Esophagus squamous epithelium (tissue), 5 donors: ENCODE data around the gene ATP5F1D. TPM values are rescaled to one million over a fixed set of nuclear protein-coding genes. Genes with fewer than 3 reads are reported as not detected.

Experiments used
- DNase-seq: peaks from one replicate; lab custom pipeline; 2025; lab: John Stamatoyannopoulos, UW
- H3K27ac ChIP-seq, 4 donors: fragments of 200-600 bp; sonication (generic); one replicate each; pipeline ENCODE4 v1.5.1; 2016 to 2019; ENCODE audit warnings: mild to moderate bottlenecking in 1 of 4
- H3K27me3 ChIP-seq, 4 donors: fragments of 200-600 bp; sonication (generic); 1 replicate in 3 of 4; 2 replicates in 1 of 4; pipeline versions ENCODE4 v1.5.1 to v1.6.0; 2017 to 2021; ENCODE audit warnings: antibody characterized with exemption in 1 of 4
- H3K36me3 ChIP-seq, 3 donors: fragments of 200-600 bp; sonication (generic); one replicate each; pipeline ENCODE4 v1.5.1; 2016 to 2019
- H3K4me1 ChIP-seq, 3 donors: fragments of 200-600 bp; sonication (generic); one replicate each; pipeline ENCODE4 v1.5.1; 2017 to 2019
- H3K4me3 ChIP-seq, 4 donors: fragments of 200-600 bp; sonication (generic); 1 replicate in 3 of 4; 2 replicates in 1 of 4; pipeline ENCODE4 v1.5.1; 2016 to 2019; ENCODE audit warnings: mild to moderate bottlenecking in 2 of 4, moderate library complexity in 1 of 4
- H3K9me3 ChIP-seq, 3 donors: fragments of 200-600 bp; sonication (generic); one replicate each; pipeline ENCODE4 v1.5.1; 2016 to 2019
- CTCF ChIP-seq, 6 experiments: fragments of 450-650 bp in 4 of 6; fragments of 200-600 bp in 2 of 6; sonication (generic) in 2 of 6; IDR thresholded peaks; one replicate each; pipeline ENCODE4 v1.5.1; 2016 to 2019; ENCODE audit warnings: antibody characterized with exemption in 6 of 6, mild to moderate bottlenecking in 4 of 6, moderate library complexity in 4 of 6
- POLR2A ChIP-seq, 4 donors: fragments of 450-650 bp; IDR thresholded peaks; one replicate each; pipeline ENCODE4 v1.6.1; 2017; ENCODE audit warnings: antibody characterized with exemption in 4 of 4, mild to moderate bottlenecking in 4 of 4, moderate library complexity in 3 of 4
- WGBS, 2 donors: methylation state at CpG; one replicate each; pipeline ENCODE4 v1.1.5; 2018; 5-methylcytosine and 5-hydroxymethylcytosine counted together
- intact Hi-C: fragments of 100-400 bp; cut with DNase I; formaldehyde crosslinking; loops from one replicate; pipeline ENCODE4 v1.15.0; 2022
- total RNA-seq, 4 donors: library from RNA; depleted of rRNA; stranded (reverse); fragments of >200 nt; gene quantifications; one replicate each; pipeline ENCODE4 v1.1.0, GENCODE V29; 2016
- donor health status: DM: yes; HTN: yes; CAD: no.

ATP5F1D gene
- total RNA-seq, 4 donors from 2014 or later = 83.4 to 171 (median 132) TPM

GRCh38 chr19:1291761-1292418, 50.3 kb downstream of the ATP5F1D start:
- Histone ChIP-seq H3K27me3 (peaks cover 9 to 100% (median 26%) of the 10 kb centered on the region in 4 donors), H3K4me1 (peaks cover 0 to 30% (median 7%) of the 10 kb centered on the region in 3 donors), H3K9me3 (no peaks in the 10 kb centered on the region), H3K27ac (no peak overlapping the region), H3K4me3 (no peak overlapping the region), H3K36me3 (no peaks in the 10 kb centered on the region)
- intact Hi-C loops = no loop called here
- WGBS, 2 donors = 16 to 27% methylated on average over 12 to 17 of the region's 25 CpGs
- TF ChIP-seq POLR2A (IDR thresholded peaks at IDR 0.05) (no peak), CTCF (IDR thresholded peaks at IDR 0.05) (no peak)
- no peak for DNase-seq

GRCh38 chr19:1292419-1293151, 51.0 kb downstream of the ATP5F1D start:
- Histone ChIP-seq H3K27me3 (peaks cover 3 to 100% (median 19%) of the 10 kb centered on the region in 4 donors), H3K9me3 (no peaks in the 10 kb centered on the region), H3K36me3 (no peaks in the 10 kb centered on the region), H3K4me1 (peaks cover 0 to 23% (median 7%) of the 10 kb centered on the region in 3 donors), H3K27ac (no peak overlapping the region), H3K4me3 (no peak overlapping the region)
- intact Hi-C loops = no loop called here
- DNase-seq = no peak
- WGBS, 2 donors = 73 to 83% methylated on average over 9 of the region's 17 CpGs
- TF ChIP-seq CTCF (IDR thresholded peaks at IDR 0.05) (no peak), POLR2A (IDR thresholded peaks at IDR 0.05) (no peak)

- Histone ChIP-seq H3K27me3 (peaks cover 0 to 91% (median 12%) of the 10 kb centered on the region in 4 donors), H3K27ac (no peak overlapping the region), H3K4me3 (no peak overlapping the region), H3K36me3 (no peaks in the 10 kb centered on the region), H3K9me3 (no peaks in the 10 kb centered on the region), H3K4me1 (peaks cover 0 to 17% (median 7%) of the 10 kb centered on the region in 3 donors)
- no peak for TF ChIP-seq POLR2A (IDR thresholded peaks at IDR 0.05)
- TF ChIP-seq CTCF (IDR thresholded peaks at IDR 0.05) = no peak
- intact Hi-C loops = no loop called here
- WGBS, 2 donors = 76% methylated on average over 10 of the region's 35 CpGs; no CpG with 5 or more reads in 1 of the 2 donors
- no peak for DNase-seq
Observed at GRCh38 chr19:1293782-1294604, 52.4 kb downstream of the ATP5F1D start.

Other genes with a start within 250 kb of the ATP5F1D start
- not detected for gene GRIN3B, start 241.3 kb upstream of the ATP5F1D start, total RNA-seq
- 100 to 1,000 TPM; 101 to 182 (median 146) TPM for gene TMEM259, start 220.6 kb upstream of the ATP5F1D start, total RNA-seq
- gene RNU6-2, start 220.2 kb upstream of the ATP5F1D start, total RNA-seq = not detected
- gene CNN2, start 215.1 kb upstream of the ATP5F1D start, total RNA-seq = 100 to 1,000 TPM in 2 of 4 donors, 10 to 100 TPM in 2; 79.0 to 125 (median 105) TPM
- 10 to 100 TPM; 12.6 to 24.4 (median 18.7) TPM for gene ABCA7, start 201.6 kb upstream of the ATP5F1D start, total RNA-seq
- gene ARHGAP45, start 174.6 kb upstream of the ATP5F1D start, total RNA-seq = 10 to 100 TPM in 3 of 4 donors, 1 to 10 TPM in 1; 8.2 to 39.3 (median 12.5) TPM
- 100 to 1,000 TPM; 113 to 198 (median 166) TPM for gene POLR2E, start 146.4 kb upstream of the ATP5F1D start, total RNA-seq
- 100 to 1,000 TPM; 108 to 405 (median 244) TPM for gene GPX4, start 137.8 kb upstream of the ATP5F1D start, total RNA-seq
- gene SBNO2, start 67.5 kb upstream of the ATP5F1D start, total RNA-seq = 10 to 100 TPM; 31.3 to 84.3 (median 68.3) TPM
- gene STK11, start 36.0 kb upstream of the ATP5F1D start, total RNA-seq = 10 to 100 TPM; 59.3 to 68.5 (median 61.6) TPM
- 1 to 10 TPM in 3 of 4 donors, under 1 TPM in 1; 0.38 to 1.6 (median 1.2) TPM for gene CBARP, start 3.7 kb upstream of the ATP5F1D start, total RNA-seq
- 10 to 100 TPM; 12.4 to 65.0 (median 40.4) TPM for gene MIDN, start 6.8 kb downstream of the ATP5F1D start, total RNA-seq
- 100 to 1,000 TPM; 116 to 415 (median 238) TPM for gene CIRBP, start 27.6 kb downstream of the ATP5F1D start, total RNA-seq
- gene FAM174C, start 33.8 kb downstream of the ATP5F1D start, total RNA-seq = 10 to 100 TPM; 31.5 to 69.8 (median 50.5) TPM
- gene EFNA2, start 44.1 kb downstream of the ATP5F1D start, total RNA-seq = not detected
- 100 to 1,000 TPM; 124 to 191 (median 165) TPM for gene NDUFS7, start 142.2 kb downstream of the ATP5F1D start, total RNA-seq
- gene GAMT, start 159.8 kb downstream of the ATP5F1D start, total RNA-seq = 10 to 100 TPM in 3 of 4 donors, 1 to 10 TPM in 1; 2.4 to 40.0 (median 13.1) TPM
- 10 to 100 TPM; 60.2 to 76.0 (median 69.0) TPM for gene DAZAP1, start 165.8 kb downstream of the ATP5F1D start, total RNA-seq
- gene RPS15, start 196.6 kb downstream of the ATP5F1D start, total RNA-seq = 1,000 to 10,000 TPM; 2,502 to 3,774 (median 3,129) TPM
- gene APC2, start 208.4 kb downstream of the ATP5F1D start, total RNA-seq = under 1 TPM in 1 of 4 donors, not detected in 3; under 0.01 TPM
- gene C19orf25, start 237.5 kb downstream of the ATP5F1D start, total RNA-seq = 10 to 100 TPM; 17.8 to 24.5 (median 23.0) TPM
- gene PCSK4, start 248.6 kb downstream of the ATP5F1D start, total RNA-seq = 1 to 10 TPM in 2 of 4 donors, under 1 TPM in 2; 0.35 to 5.5 (median 1.1) TPM
- 10 to 100 TPM in 2 of 4 donors, 1 to 10 TPM in 2; 5.7 to 13.8 (median 9.4) TPM for gene REEP6, start 249.4 kb downstream of the ATP5F1D start, total RNA-seq